H1 (cell line): ENCODE measurements around the gene DCUN1D3. TPM values are rescaled to one million over a fixed set of nuclear protein-coding genes. Genes with fewer than 3 reads are reported as not detected.

ENCODE experiments used
- CTCF ChIA-PET: fragments of 300-600 bp; sonication (Branson Sonifier 250); formaldehyde crosslinking; loops from one replicate; lab custom pipeline; 2021; ENCODE audit not compliant: partially characterized antibody; lab: Charles Lee
- POLR2A ChIA-PET: fragments of 300-600 bp; sonication (Branson Sonifier 250); formaldehyde crosslinking; loops from one replicate; lab custom pipeline; 2021; ENCODE audit warnings: inconsistent platforms; ENCODE audit not compliant: partially characterized antibody; lab: Charles Lee
- DNase-seq, 2 experiments: peaks; one replicate each; pipeline versions ENCODE4 v3.0.0 to v3.0.0-alpha.2; 2010 to 2022; ENCODE audit warnings: low spot score in 2 of 2, low read depth in 1 of 2, mixed read lengths in 1 of 2
- FAIRE-seq: peaks from 2 replicates; lab custom pipeline; 2011; peaks lifted over from hg19 to GRCh38; lab: Jason Lieb, UNC
- H2AFZ ChIP-seq: 2 replicates; pipeline ENCODE4 v1.8.1; 2012; ENCODE audit warnings: low read length, inconsistent platforms
- H2AK5ac ChIP-seq: 2 replicates; pipeline ENCODE4 v1.6.1; 2013; ENCODE audit warnings: low read depth, low read length
- H2BK120ac ChIP-seq: replicated peaks from 2 replicates; pipeline ENCODE3; 2013; ENCODE audit warnings: low read depth, low read length, inconsistent platforms
- H2BK12ac ChIP-seq: 2 replicates; pipeline ENCODE4 v1.6.1; 2013; ENCODE audit warnings: low read depth, low read length
- H2BK15ac ChIP-seq: 2 replicates; pipeline ENCODE4 v1.6.1; 2013; ENCODE audit warnings: low read length
- H2BK20ac ChIP-seq: 2 replicates; pipeline ENCODE4 v1.6.1; 2013; ENCODE audit warnings: low read length
- H2BK5ac ChIP-seq: 2 replicates; pipeline ENCODE4 v1.6.1; 2013; ENCODE audit warnings: low read depth, low read length
- H3K14ac ChIP-seq: 2 replicates; pipeline ENCODE4 v1.6.1; 2013; ENCODE audit warnings: inconsistent platforms; ENCODE audit not compliant: insufficient read length
- H3K18ac ChIP-seq: 2 replicates; pipeline ENCODE4 v1.6.1; 2013; ENCODE audit warnings: low read length; ENCODE audit errors: extremely low read depth
- H3K23ac ChIP-seq: 2 replicates; pipeline ENCODE4 v1.6.1; 2013; ENCODE audit warnings: inconsistent platforms; ENCODE audit not compliant: insufficient read length
- H3K23me2 ChIP-seq: 2 replicates; pipeline ENCODE4 v1.6.1; 2013; ENCODE audit warnings: low read depth, low read length
- H3K27ac ChIP-seq: 2 replicates; pipeline ENCODE4 v1.6.1; 2011; ENCODE audit warnings: low read depth, low read length, inconsistent platforms
- H3K27me3 ChIP-seq, 4 experiments: replicated peaks in 1 of 4; 1 replicate in 1 of 4; 2 replicates in 3 of 4; pipeline versions ENCODE4 v1.6.1 to v1.8.1; 2011 to 2013; ENCODE audit warnings: low read length in 3 of 4, mild to moderate bottlenecking in 3 of 4, inconsistent platforms in 2 of 4, mixed read lengths in 2 of 4, moderate library complexity in 1 of 4; ENCODE audit not compliant: control insufficient read depth in 3 of 4, insufficient read depth in 3 of 4; ENCODE audit errors: extremely low read depth in 1 of 4
- H3K36me3 ChIP-seq, 4 experiments: 2 replicates each; pipeline versions ENCODE4 v1.6.1 to v1.8.1; 2011 to 2013; ENCODE audit warnings: mild to moderate bottlenecking in 4 of 4, low read length in 3 of 4, moderate library complexity in 2 of 4, control low read depth in 1 of 4, inconsistent platforms in 1 of 4; ENCODE audit not compliant: insufficient read depth in 4 of 4, control insufficient read depth in 2 of 4
- H3K4ac ChIP-seq: replicated peaks from 2 replicates; pipeline ENCODE3; 2013; ENCODE audit warnings: low read length, low read depth, mixed read lengths, inconsistent platforms; ENCODE audit not compliant: insufficient read length
- H3K4me1 ChIP-seq, 4 experiments: replicated peaks in 1 of 4; 1 replicate in 1 of 4; 2 replicates in 3 of 4; pipeline versions ENCODE4 v1.6.1 to v1.8.1; 2011 to 2013; ENCODE audit warnings: low read length in 3 of 4, inconsistent platforms in 2 of 4, mixed read lengths in 1 of 4; ENCODE audit not compliant: insufficient read depth in 4 of 4, control insufficient read depth in 3 of 4
- H3K4me2 ChIP-seq, 2 experiments: 2 replicates each; pipeline versions ENCODE4 v1.6.1 to v1.8.1; 2011 to 2013; ENCODE audit warnings: low read depth in 2 of 2, low read length in 2 of 2, control low read depth in 1 of 2, inconsistent platforms in 1 of 2, mild to moderate bottlenecking in 1 of 2; ENCODE audit not compliant: insufficient read depth in 1 of 2
- H3K4me3 ChIP-seq, 4 experiments: fragments of 200-600, 300-600 bp in 1 of 4; sonication (generic), shearing (Covaris generic), sonication (Bioruptor Twin) in 1 of 4; 2 replicates each; pipeline versions ENCODE4 v1.5.1 to v1.8.1; 2011 to 2016; ENCODE audit warnings: low read length in 4 of 4, low read depth in 3 of 4, control low read depth in 2 of 4, inconsistent platforms in 2 of 4, mild to moderate bottlenecking in 2 of 4, mixed read lengths in 1 of 4, moderate library complexity in 1 of 4; ENCODE audit not compliant: insufficient read depth in 2 of 4; ENCODE audit errors: extremely low read depth in 1 of 4
- H3K56ac ChIP-seq: replicated peaks from 2 replicates; pipeline ENCODE3; 2013; ENCODE audit warnings: low read depth, mild to moderate bottlenecking, mixed read lengths, low read length, inconsistent platforms; ENCODE audit not compliant: insufficient read length
- H3K79me1 ChIP-seq: 2 replicates; pipeline ENCODE4 v1.6.1; 2013; ENCODE audit warnings: low read depth, low read length, control low read depth
- H3K79me2 ChIP-seq, 2 experiments: 2 replicates each; pipeline versions ENCODE4 v1.6.1 to v1.8.1; 2012 to 2013; ENCODE audit warnings: low read length in 2 of 2, mild to moderate bottlenecking in 2 of 2, inconsistent platforms in 1 of 2; ENCODE audit not compliant: insufficient read depth in 2 of 2, control insufficient read depth in 1 of 2
- H3K9ac ChIP-seq, 4 experiments: replicated peaks in 1 of 4; 1 replicate in 1 of 4; 2 replicates in 3 of 4; pipeline versions ENCODE4 v1.6.1 to v1.8.1; 2011 to 2013; ENCODE audit warnings: low read depth in 3 of 4, low read length in 3 of 4, control low read depth in 2 of 4, mild to moderate bottlenecking in 2 of 4, moderate library complexity in 2 of 4, inconsistent platforms in 1 of 4; ENCODE audit errors: extremely low read depth in 1 of 4
- H3K9me3 ChIP-seq, 2 experiments: 2 replicates each; pipeline versions ENCODE4 v1.6.1 to v1.8.1; 2012 to 2013; ENCODE audit warnings: mild to moderate bottlenecking in 2 of 2, moderate library complexity in 2 of 2, control low read depth in 1 of 2, inconsistent platforms in 1 of 2, low read depth in 1 of 2, low read length in 1 of 2, mixed read lengths in 1 of 2; ENCODE audit not compliant: insufficient read depth in 2 of 2
- H4K20me1 ChIP-seq, 2 experiments: replicated peaks in 1 of 2; 2 replicates each; pipeline versions ENCODE3 to v1.8.1; 2011 to 2013; ENCODE audit warnings: inconsistent platforms in 2 of 2, low read length in 2 of 2, mild to moderate bottlenecking in 1 of 2; ENCODE audit not compliant: insufficient read depth in 2 of 2, control insufficient read depth in 1 of 2
- H4K5ac ChIP-seq: 2 replicates; pipeline ENCODE4 v1.6.1; 2013; ENCODE audit warnings: low read length, low read depth, mixed read lengths, inconsistent platforms; ENCODE audit not compliant: insufficient read length
- H4K8ac ChIP-seq: 2 replicates; pipeline ENCODE4 v1.8.0; 2013; ENCODE audit warnings: mild to moderate bottlenecking, moderate library complexity, low read length, inconsistent platforms; ENCODE audit not compliant: insufficient read depth; ENCODE audit errors: extremely low read depth
- H4K91ac ChIP-seq: replicated peaks from 2 replicates; pipeline ENCODE3; 2013; ENCODE audit warnings: low read length, mixed read lengths, inconsistent platforms; ENCODE audit not compliant: insufficient read length
- ATF3 ChIP-seq: IDR thresholded peaks from 2 replicates; pipeline ENCODE4 v1.6.1; 2011; ENCODE audit warnings: low read depth, mild to moderate bottlenecking, low read length; ENCODE audit not compliant: insufficient read depth
- FOSL1 ChIP-seq: IDR thresholded peaks from 2 replicates; pipeline ENCODE4 v1.6.1; 2011; ENCODE audit warnings: mild to moderate bottlenecking, low read depth, low read length, moderate library complexity; ENCODE audit not compliant: insufficient read depth
- GTF2F1 ChIP-seq: IDR thresholded peaks from 2 replicates; pipeline ENCODE4 v1.6.1; 2012; ENCODE audit warnings: low read depth, low read length, improper control_type of control experiment, borderline replicate concordance
- NANOG ChIP-seq: IDR thresholded peaks from 2 replicates; pipeline ENCODE4 v1.6.1; 2011; ENCODE audit warnings: low read length, low read depth, mild to moderate bottlenecking, inconsistent platforms; ENCODE audit not compliant: insufficient read depth, poor library complexity, severe bottlenecking
- POU5F1 ChIP-seq: IDR thresholded peaks from 2 replicates; pipeline ENCODE4 v1.6.1; 2011; ENCODE audit warnings: low read depth, mild to moderate bottlenecking, low read length, moderate library complexity
- SIRT6 ChIP-seq: IDR thresholded peaks from one replicate; pipeline ENCODE4 v1.7.1; 2012; ENCODE audit warnings: low read length, inconsistent platforms
- SP4 ChIP-seq: IDR thresholded peaks from 2 replicates; pipeline ENCODE4 v1.6.1; 2012; ENCODE audit warnings: low read length, inconsistent platforms
- SUZ12 ChIP-seq: fragments of 200-600 bp; sonication (generic); IDR thresholded peaks from 2 replicates; pipeline ENCODE4 v1.6.1; 2012; ENCODE audit warnings: mild to moderate bottlenecking, inconsistent platforms, low read length, moderate library complexity, mixed read lengths
- TCF12 ChIP-seq: IDR thresholded peaks from 2 replicates; pipeline ENCODE4 v1.6.1; 2011; ENCODE audit warnings: low read depth, mild to moderate bottlenecking, low read length
- USF2 ChIP-seq: IDR thresholded peaks from 2 replicates; pipeline ENCODE4 v1.6.1; 2011; ENCODE audit warnings: low read length, improper control_type of control experiment
- YY1 ChIP-seq: IDR thresholded peaks from 2 replicates; pipeline ENCODE4 v1.6.1; 2011; ENCODE audit warnings: low read depth, mild to moderate bottlenecking, low read length
- WGBS, 2 experiments: shearing (Covaris generic) in 1 of 2; methylation state at CpG; one replicate each; pipeline versions ENCODE4 v1.1.6 to v1.1.7; 2013 to 2015; ENCODE audit warnings: low lambda C conversion rate in 2 of 2, mixed read lengths in 2 of 2, inconsistent platforms in 1 of 2, low coverage in 1 of 2, missing lambda C conversion rate in 1 of 2; ENCODE audit not compliant: insufficient replicate concordance in 2 of 2, insufficient coverage in 1 of 2, insufficient read length in 1 of 2; ENCODE audit errors: extremely low coverage in 1 of 2, missing lambda C conversion rate in 1 of 2; 5-methylcytosine and 5-hydroxymethylcytosine counted together
- polyA plus RNA-seq, 7 experiments: library from polyadenylated mRNA; depleted of rRNA in 3 of 7; stranded (reverse) in 5 of 7; unstranded in 2 of 7; fragments of >200 nt in 5 of 7; fragments of 200-250 nt in 2 of 7; gene quantifications; 1 replicate in 5 of 7; 2 replicates in 1 of 7; 4 replicates in 1 of 7; pipeline versions ENCODE4 v1.2.1 to v1.2.3, GENCODE V29; 2011 to 2013; ENCODE audit warnings: missing spikeins in 2 of 7, mixed read lengths in 2 of 7
- total RNA-seq: library from RNA; stranded (reverse); fragmentation: NEBNext Ultra II Directional; extraction: Animal tissue kit (Norgen Biotek cat#: 25700); gene quantifications from 2 replicates; pipeline ENCODE4 v1.2.1, GENCODE V29; 2021

Gene DCUN1D3
- total and polyA plus RNA-seq, 2 of the 8 experiments (the other 6 are each of a cell fraction or from before 2014, with no cell fraction given) = 3.5 to 18.2 TPM

GRCh38 chr16:20829536-20829935 lies 70.6 kb downstream of the DCUN1D3 start:
- H4K8ac ChIP-seq = no peak overlapping the region
- H3K9ac ChIP-seq = no peak overlapping the region
- no peak overlapping the region for H3K4ac ChIP-seq
- no peak overlapping the region for H3K4me2 ChIP-seq
- no peak overlapping the region for H3K4me3 ChIP-seq
- H2AFZ ChIP-seq = no peak overlapping the region
- H3K14ac ChIP-seq = no peak overlapping the region
- H3K23ac ChIP-seq = no peak overlapping the region
- no peak overlapping the region for H2BK15ac ChIP-seq
- no peak for FAIRE-seq
- H3K79me1 ChIP-seq = no peaks in the 10 kb centered on the region
- H3K36me3 ChIP-seq = peaks cover 0 to 18% (median 0%) of the 10 kb centered on the region in 4 experiments; a peak in 4 of 8 replicates
- H2BK120ac ChIP-seq = no peak overlapping the region
- ChIA-PET POLR2A (no interaction called here), CTCF (interaction anchor here (1.2 kb wide), 1 partner anchor 17 kb away, joined by 3 read pairs; no protein-coding TSS in a partner anchor)
- H3K23me2 ChIP-seq = no peaks in the 10 kb centered on the region
- H3K18ac ChIP-seq = no peak overlapping the region
- no peak overlapping the region for H4K5ac ChIP-seq
- no peaks in the 10 kb centered on the region for H3K4me1 ChIP-seq
- no peak for DNase-seq
- H2AK5ac ChIP-seq = no peak overlapping the region
- H3K27ac ChIP-seq = no peak overlapping the region
- H2BK20ac ChIP-seq = no peak overlapping the region
- H2BK12ac ChIP-seq = no peak overlapping the region
- no peak overlapping the region for H4K91ac ChIP-seq
- no peak overlapping the region for H2BK5ac ChIP-seq
- no peaks in the 10 kb centered on the region for H4K20me1 ChIP-seq
- 94% methylated on average over 1 of the region's 1 CpG; no CpG with 5 or more reads in 1 of the 2 experiments for WGBS, 2 experiments
- no peaks in the 10 kb centered on the region for H3K9me3 ChIP-seq
- no peaks in the 10 kb centered on the region for H3K79me2 ChIP-seq
- no peaks in the 10 kb centered on the region for H3K27me3 ChIP-seq
- no peak overlapping the region for H3K56ac ChIP-seq
- TF ChIP-seq SUZ12 (no peak), YY1 (no peak), SP4 (no peak), FOSL1 (no peak), NANOG (no peak), SIRT6 (no peak), POU5F1 (no peak), USF2 (no peak), ATF3 (no peak), GTF2F1 (no peak), TCF12 (no peak)
